A549 (cell line): ENCODE data around the gene PTGER2.

Experiments
- CTCF ChIP-seq: fragments of >200 bp; sonication (Bioruptor Twin); formaldehyde crosslinking; IDR thresholded peaks from 3 replicates; pipeline ENCODE4 v1.5.1; 2016
- ESRRA ChIP-seq: fragments of 150-350 bp; IDR thresholded peaks from 2 replicates; pipeline ENCODE4 v1.6.1; 2014; ENCODE audit warnings: mild to moderate bottlenecking, low read length, borderline replicate concordance
- FOXS1 ChIP-seq: fragments of 250-450 bp; sonication (Bioruptor Pico); IDR thresholded peaks from 2 replicates; pipeline ENCODE4 v1.5.0; 2020; ENCODE audit warnings: mild to moderate bottlenecking, moderate library complexity
- HMGXB4 ChIP-seq: fragments of 250-450 bp; sonication (Bioruptor Pico); IDR thresholded peaks from 2 replicates; pipeline ENCODE4 v1.5.0; 2021; ENCODE audit warnings: mild to moderate bottlenecking, moderate library complexity, borderline replicate concordance
- MAFK ChIP-seq: fragments of 450-650 bp; IDR thresholded peaks from 2 replicates; pipeline ENCODE4 v1.6.1; 2014; ENCODE audit not compliant: partially characterized antibody
- MAX ChIP-seq: IDR thresholded peaks from 2 replicates; pipeline ENCODE4 v1.6.1; 2012
- MYC ChIP-seq: IDR thresholded peaks from 2 replicates; pipeline ENCODE4 v1.6.1; 2012; ENCODE audit warnings: mild to moderate bottlenecking, inconsistent platforms, low read length, improper control_type of control experiment, borderline replicate concordance
- POLR2A ChIP-seq: IDR thresholded peaks from 2 replicates; pipeline ENCODE4 v1.6.1; 2012; ENCODE audit warnings: mild to moderate bottlenecking, low read length
- RAD21 ChIP-seq, 2 experiments: fragments of >200 bp in 1 of 2; sonication (Bioruptor Twin) in 1 of 2; formaldehyde crosslinking in 1 of 2; IDR thresholded peaks in 1 of 2; conservative IDR thresholded peaks in 1 of 2; 2 replicates in 1 of 2; 3 replicates in 1 of 2; pipeline ENCODE4 v1.6.1; 2012 to 2018; ENCODE audit warnings: inconsistent platforms in 1 of 2
- RCOR1 ChIP-seq: fragments of 150-350 bp; IDR thresholded peaks from 2 replicates; pipeline ENCODE4 v1.6.1; 2014; ENCODE audit warnings: antibody characterized with exemption, low read length, low read depth
- REST ChIP-seq: fragments of 200-600 bp; sonication (generic); IDR thresholded peaks from 2 replicates; pipeline ENCODE4 v1.6.1; 2016; ENCODE audit warnings: antibody characterized with exemption, mild to moderate bottlenecking, moderate library complexity
- USF2 ChIP-seq: fragments of 450-650 bp; IDR thresholded peaks from 2 replicates; pipeline ENCODE4 v1.6.1; 2014; ENCODE audit warnings: antibody characterized with exemption
- ZNF302 ChIP-seq: fragments of 250-450 bp; sonication (Bioruptor Pico); IDR thresholded peaks from 2 replicates; pipeline ENCODE4 v1.9.0; 2021; ENCODE audit warnings: inconsistent platforms, mild to moderate bottlenecking, moderate library complexity

- TF ChIP-seq REST (no peak), MAFK (no peak), CTCF (no peak), RCOR1 (no peak), MAX (no peak), ESRRA (no peak), HMGXB4 (no peak), POLR2A (no peak), USF2 (no peak), RAD21 (conservative IDR thresholded peaks at IDR 0.05 in 1 of 2, IDR thresholded peaks at IDR 0.05 in 1 of 2) (no peak), ZNF302 (no peak), FOXS1 (CRISPR knock-in tag) (no peak), MYC (no peak)
Measured at GRCh38 chr14:52355526-52355925, 41.4 kb downstream of the PTGER2 start.
